Thymus (tissue), 11 donors: ENCODE measurements around the gene GMPPA. TPM values are rescaled to one million over a fixed set of nuclear protein-coding genes. Genes with fewer than 3 reads are reported as not detected.

Experiments
- DNase-seq, 9 donors: peaks; one replicate each; pipeline ENCODE4 v3.0.0-alpha.2; 2013; ENCODE audit warnings: low spot score in 9 of 9, low read depth in 6 of 9, missing footprints in 1 of 9
- H3K27ac ChIP-seq, 2 donors: one replicate each; pipeline ENCODE4 v1.5.1; 2013; ENCODE audit warnings: control low read depth in 1 of 2, low read depth in 1 of 2, low read length in 1 of 2, mild to moderate bottlenecking in 1 of 2, moderate library complexity in 1 of 2
- H3K27me3 ChIP-seq, 2 donors: one replicate each; pipeline ENCODE4 v1.5.1; 2013; ENCODE audit warnings: low read length in 1 of 2; ENCODE audit not compliant: control insufficient read depth in 2 of 2, insufficient read depth in 1 of 2
- H3K36me3 ChIP-seq, 2 donors: one replicate each; pipeline ENCODE4 v1.5.1; 2013; ENCODE audit warnings: low read length in 1 of 2, mild to moderate bottlenecking in 1 of 2, moderate library complexity in 1 of 2; ENCODE audit not compliant: control insufficient read depth in 2 of 2, insufficient read depth in 2 of 2
- H3K4me1 ChIP-seq, 2 donors: one replicate each; pipeline ENCODE4 v1.5.1; 2013; ENCODE audit warnings: low read length in 2 of 2; ENCODE audit not compliant: control insufficient read depth in 2 of 2, insufficient read depth in 2 of 2
- H3K4me3 ChIP-seq, 2 donors: one replicate each; pipeline ENCODE4 v1.5.1; 2013; ENCODE audit warnings: low read length in 2 of 2, control low read depth in 1 of 2, mild to moderate bottlenecking in 1 of 2
- H3K9me3 ChIP-seq, 2 donors: one replicate each; pipeline ENCODE4 v1.5.1; 2013; ENCODE audit warnings: low read length in 1 of 2, mild to moderate bottlenecking in 1 of 2; ENCODE audit not compliant: control insufficient read depth in 2 of 2, insufficient read depth in 1 of 2
- WGBS: extraction: QIAGEN DNeasy Blood & Tissue Kit; methylation state at CpG from one replicate; pipeline ENCODE4 v1.1.7; 2013; 5-methylcytosine and 5-hydroxymethylcytosine counted together
- polyA plus RNA-seq: library from polyadenylated mRNA; stranded (reverse); fragments of 200-250 nt; gene quantifications from one replicate; pipeline ENCODE4 v1.2.3, GENCODE V29; 2013
- total RNA-seq: library from RNA; stranded (reverse); fragments of 120-200 nt; gene quantifications from one replicate; pipeline ENCODE4 v1.2.4, GENCODE V29; 2013
- donor health status: healthy.

GMPPA gene
- total and polyA plus RNA-seq, 2 donors = 17.6 to 32.7 TPM

- Histone ChIP-seq H3K27me3 (peaks cover 14 to 73% of the 10 kb centered on the region in 2 donors), H3K36me3 (peaks cover 2 to 14% of the 10 kb centered on the region in 2 donors), H3K4me3 (peak overlapping the region in 1 of 2 donors; percentile 58), H3K9me3 (peaks cover 0 to 1% of the 10 kb centered on the region in 2 donors), H3K4me1 (peaks cover 13 to 25% of the 10 kb centered on the region in 2 donors), H3K27ac (no peak overlapping the region)
- no peak for DNase-seq
- WGBS = 57% methylated on average over 9 of the region's 9 CpGs
These were observed 45.9 kb downstream of the GMPPA start for GRCh38 chr2:219544567-219544966.

DNA sequence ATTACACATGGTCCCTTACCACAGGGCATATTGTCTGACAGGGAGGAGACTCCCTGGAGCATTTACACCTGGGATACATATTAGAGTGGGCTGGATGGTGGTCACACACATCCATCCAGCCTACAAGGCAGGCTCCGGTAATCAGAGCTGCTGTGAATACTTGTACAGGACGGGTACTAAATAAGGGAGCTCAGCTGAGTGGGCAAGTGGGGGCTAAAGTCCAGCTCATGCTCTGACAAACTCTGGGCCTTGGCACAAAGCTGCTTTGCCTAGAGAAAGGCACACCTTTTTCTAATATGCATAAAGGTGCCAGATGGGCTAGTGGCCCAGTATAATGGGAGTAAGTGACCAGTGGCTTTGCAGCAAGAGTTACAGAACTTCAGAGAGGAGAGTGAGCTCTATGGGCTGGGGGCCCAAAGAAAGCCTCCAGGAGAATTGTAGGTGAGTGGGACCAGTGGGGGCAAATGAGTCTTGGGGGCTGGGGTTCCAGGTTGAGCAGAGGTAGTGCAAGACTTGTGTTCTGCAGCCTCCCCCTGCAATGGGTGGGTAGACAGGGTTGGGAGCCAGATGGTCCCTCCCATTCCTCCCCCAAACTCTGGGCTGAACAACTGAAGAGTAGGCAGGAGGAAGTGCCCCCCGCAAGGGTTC lies 46.7 kb downstream of the GMPPA start:
- DNase-seq = no peak
- Histone ChIP-seq H3K9me3 (peaks cover 0 to 1% of the 10 kb centered on the region in 2 donors), H3K27me3 (peaks cover 21 to 82% of the 10 kb centered on the region in 2 donors), H3K36me3 (peaks cover 0 to 7% of the 10 kb centered on the region in 2 donors), H3K27ac (no peak overlapping the region), H3K4me3 (no peak overlapping the region), H3K4me1 (peaks cover 13 to 25% of the 10 kb centered on the region in 2 donors)
- WGBS = 91% methylated on average over 3 of the region's 3 CpGs

GRCh38 chr2:219545943-219546352 lies 47.3 kb downstream of the GMPPA start:
- no peak for DNase-seq
- H3K27me3 ChIP-seq = peaks cover 25 to 87% of the 10 kb centered on the region in 2 donors
- peaks cover 0 to 2% of the 10 kb centered on the region in 2 donors for H3K36me3 ChIP-seq
- no peak overlapping the region for H3K27ac ChIP-seq
- no peak overlapping the region for H3K4me3 ChIP-seq
- H3K4me1 ChIP-seq = peaks cover 13 to 25% of the 10 kb centered on the region in 2 donors
- H3K9me3 ChIP-seq = peaks cover 0 to 1% of the 10 kb centered on the region in 2 donors
- WGBS = 78% methylated on average over 4 of the region's 4 CpGs

GRCh38 chr2:219547621-219548020 lies 48.9 kb downstream of the GMPPA start:
- 97% methylated on average over 26 of the region's 26 CpGs for WGBS
- DNase-seq = no peak
- no peak overlapping the region for H3K27ac ChIP-seq
- H3K4me1 ChIP-seq = peaks cover 8 to 22% of the 10 kb centered on the region in 2 donors
- H3K4me3 ChIP-seq = no peak overlapping the region
- H3K27me3 ChIP-seq = peaks cover 39 to 92% of the 10 kb centered on the region in 2 donors
- H3K9me3 ChIP-seq = peaks cover 2 to 3% of the 10 kb centered on the region in 2 donors
- no peaks in the 10 kb centered on the region for H3K36me3 ChIP-seq

- Histone ChIP-seq H3K27me3 (peaks cover 50 to 93% of the 10 kb centered on the region in 2 donors), H3K4me3 (no peak overlapping the region), H3K4me1 (peaks cover 8 to 24% of the 10 kb centered on the region in 2 donors), H3K36me3 (no peaks in the 10 kb centered on the region), H3K9me3 (peaks cover 3% of the 10 kb centered on the region in 2 donors), H3K27ac (no peak overlapping the region)
- DNase-seq = no peak
- 96% methylated on average over 18 of the region's 18 CpGs for WGBS
These were observed 50.3 kb downstream of the GMPPA start for GRCh38 chr2:219548990-219549389.

- H3K27me3 ChIP-seq = peaks cover 47 to 93% of the 10 kb centered on the region in 2 donors
These were observed 50.9 kb downstream of the GMPPA start for GRCh38 chr2:219549619-219550018.

GRCh38 chr2:219551441-219552381 lies 53.0 kb downstream of the GMPPA start:
- Histone ChIP-seq H3K27me3 (peaks cover 39 to 91% of the 10 kb centered on the region in 2 donors), H3K9me3 (peaks cover 3% of the 10 kb centered on the region in 2 donors), H3K4me1 (peaks cover 8 to 17% of the 10 kb centered on the region in 2 donors), H3K4me3 (peak overlapping the region; percentile 40 to 71), H3K36me3 (no peaks in the 10 kb centered on the region), H3K27ac (no peak overlapping the region)
- DNase-seq = no peak
- 7% methylated on average over 54 of the region's 54 CpGs for WGBS

More at GRCh38 chr2:219549619-219550018, 50.9 kb downstream of the GMPPA start:
- Histone ChIP-seq H3K27ac (no peak overlapping the region), H3K4me1 (peaks cover 8 to 17% of the 10 kb centered on the region in 2 donors), H3K9me3 (peaks cover 3% of the 10 kb centered on the region in 2 donors), H3K36me3 (no peaks in the 10 kb centered on the region), H3K4me3 (no peak overlapping the region)
- WGBS = 93% methylated on average over 9 of the region's 9 CpGs
- DNase-seq = no peak

DNA sequence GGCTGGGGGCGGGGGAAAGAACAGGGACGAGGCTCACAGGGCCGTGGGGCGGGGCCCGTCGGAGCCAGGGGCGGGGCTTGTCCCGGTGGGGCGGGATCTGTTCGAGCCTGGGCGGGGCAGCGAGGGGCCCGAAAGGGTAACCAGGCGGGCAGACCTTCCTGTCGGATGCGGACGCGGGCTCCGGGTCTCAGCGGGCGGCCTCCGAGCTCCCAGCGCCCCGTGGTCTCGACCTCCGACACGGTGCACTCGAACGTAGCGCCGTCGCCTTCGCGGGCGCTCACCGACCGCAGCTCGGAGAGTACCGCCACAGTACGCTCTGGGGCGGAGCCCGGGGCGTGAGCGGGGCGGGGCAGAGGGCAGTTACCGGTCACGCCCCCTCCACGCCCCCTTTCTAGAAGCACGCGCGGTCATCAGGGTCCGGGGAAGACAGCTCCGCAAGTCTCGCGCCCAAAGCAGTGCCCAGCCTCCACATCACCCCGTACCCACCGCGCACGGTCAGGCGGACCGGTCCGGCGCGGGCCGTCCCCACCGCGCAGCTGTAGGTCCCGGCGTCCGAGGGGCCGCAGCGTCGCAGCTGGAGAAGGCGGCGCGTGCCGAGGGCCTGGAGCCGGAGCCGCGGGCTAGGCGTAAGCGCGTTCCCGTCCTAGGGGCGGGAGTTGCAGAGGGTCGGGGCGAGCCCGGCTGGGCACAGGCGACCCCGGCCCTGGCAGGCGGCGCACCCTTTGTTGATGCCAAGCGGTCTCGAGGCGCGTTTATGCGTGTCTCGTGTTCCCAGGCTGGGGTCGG lies 53.9 kb downstream of the GMPPA start:
- H3K4me1 ChIP-seq = peaks cover 8 to 17% of the 10 kb centered on the region in 2 donors
- 3% methylated on average over 99 of the region's 99 CpGs for WGBS
- H3K27me3 ChIP-seq = peaks cover 39 to 84% of the 10 kb centered on the region in 2 donors
- H3K4me3 ChIP-seq = peak overlapping the region; percentile 40 to 71
- no peak overlapping the region for H3K27ac ChIP-seq
- peaks cover 3% of the 10 kb centered on the region in 2 donors for H3K9me3 ChIP-seq
- DNase-seq = peak in 8 of 9 donors; percentile 32 to 77 (median 55)
- no peaks in the 10 kb centered on the region for H3K36me3 ChIP-seq
